ENCODE measurements around the gene SHROOM3. TPM values are rescaled to one million over a fixed set of nuclear protein-coding genes. Genes with fewer than 3 reads are reported as not detected.

The SHROOM3 gene
- total RNA-seq, 1 donor from 2014 or later, result 62.0 TPM

GRCh38 chr4:76703676-76704075 is 268.6 kb downstream of the SHROOM3 start:
- ATAC-seq (no peak), DNase-seq (no peak)
- TF ChIP-seq CTCF (IDR thresholded peaks at IDR 0.05), result no peak

GRCh38 chr4:76704133-76704881 is 269.3 kb downstream of the SHROOM3 start:
- intact Hi-C loops (cut with DNase I), result no loop called here
- H3K9me3 ChIP-seq, result no peaks in the 10 kb centered on the region
- DNase-seq, result peak; percentile 66
- no peak for TF ChIP-seq CTCF (IDR thresholded peaks at IDR 0.05)
- H3K36me3 ChIP-seq, result no peaks in the 10 kb centered on the region
- H3K27me3 ChIP-seq (ENCODE audit: low read depth), result no peaks in the 10 kb centered on the region
- H3K4me3 ChIP-seq, result no peak overlapping the region
- ATAC-seq, result peak; percentile 82 to 84
- H3K4me1 ChIP-seq, result peaks cover 34% of the 10 kb centered on the region
- peak overlapping the region; percentile 79 for H3K27ac ChIP-seq

More at GRCh38 chr4:76703676-76704075, 268.6 kb downstream of the SHROOM3 start:
- Histone ChIP-seq H3K4me1 (peaks cover 29% of the 10 kb centered on the region), H3K9me3 (no peaks in the 10 kb centered on the region), H3K36me3 (no peaks in the 10 kb centered on the region), H3K27me3 (ENCODE audit: low read depth) (no peaks in the 10 kb centered on the region), H3K27ac (peak overlapping the region; percentile 79), H3K4me3 (no peak overlapping the region)
- intact Hi-C loops (cut with DNase I), result no loop called here

- TF ChIP-seq CTCF (IDR thresholded peaks at IDR 0.05), result no peak
- peaks cover 5% of the 10 kb centered on the region for H3K36me3 ChIP-seq
- no peak overlapping the region for H3K4me3 ChIP-seq
- H3K4me1 ChIP-seq, result peaks cover 42% of the 10 kb centered on the region
- intact Hi-C loops (cut with DNase I), result no loop called here
- no peak for ATAC-seq
- H3K27ac ChIP-seq, result peak overlapping the region; percentile 79
- H3K27me3 ChIP-seq (ENCODE audit: low read depth), result no peaks in the 10 kb centered on the region
- no peak for DNase-seq
- no peaks in the 10 kb centered on the region for H3K9me3 ChIP-seq
Measured at GRCh38 chr4:76705472-76705871, 270.4 kb downstream of the SHROOM3 start.

GRCh38 chr4:76706581-76706980 is 271.6 kb downstream of the SHROOM3 start:
- TF ChIP-seq CTCF (IDR thresholded peaks at IDR 0.05), result no peak
- Histone ChIP-seq H3K36me3 (peaks cover 16% of the 10 kb centered on the region), H3K9me3 (no peaks in the 10 kb centered on the region), H3K27ac (no peak overlapping the region), H3K27me3 (ENCODE audit: low read depth) (no peaks in the 10 kb centered on the region), H3K4me3 (no peak overlapping the region), H3K4me1 (peaks cover 42% of the 10 kb centered on the region)
- no peak for DNase-seq
- intact Hi-C loops (cut with DNase I), result no loop called here
- ATAC-seq, result no peak

GRCh38 chr4:76708971-76709771 is 274.1 kb downstream of the SHROOM3 start:
- TF ChIP-seq CTCF (IDR thresholded peaks at IDR 0.05), result no peak
- Histone ChIP-seq H3K4me3 (no peak overlapping the region), H3K4me1 (peaks cover 29% of the 10 kb centered on the region), H3K36me3 (peaks cover 16% of the 10 kb centered on the region), H3K27me3 (ENCODE audit: low read depth) (no peaks in the 10 kb centered on the region), H3K27ac (peak overlapping the region; percentile 44), H3K9me3 (no peaks in the 10 kb centered on the region)
- DNase-seq (no peak), ATAC-seq (peak; percentile 64 to 65)
- intact Hi-C loops (cut with DNase I), result no loop called here
